Brain microvascular endothelial cell (primary cell): Measurements from ENCODE around the gene DCST2.

Experiments used
- DNase-seq: peaks from one replicate; pipeline ENCODE4 v3.0.0-alpha.2; 2020
- H3K27ac ChIP-seq: fragments of 250-450 bp; sonication (Bioruptor Pico); 2 replicates; pipeline ENCODE4 v1.5.1; 2020; ENCODE audit warnings: mild to moderate bottlenecking, moderate library complexity
- H3K27me3 ChIP-seq: fragments of 250-450 bp; sonication (Bioruptor Pico); replicated peaks from 2 replicates; pipeline ENCODE4 v1.5.1; 2020; ENCODE audit warnings: mild to moderate bottlenecking
- H3K36me3 ChIP-seq: fragments of 250-450 bp; sonication (Bioruptor Pico); replicated peaks from 2 replicates; pipeline ENCODE4 v1.5.1; 2020; ENCODE audit warnings: mild to moderate bottlenecking
- H3K4me3 ChIP-seq: 2 replicates; pipeline ENCODE4 v1.5.1; 2011; ENCODE audit warnings: low read depth, mild to moderate bottlenecking, control low read depth, low read length, moderate library complexity
- in situ Hi-C: cut with HindIII; loops from 2 replicates; pipeline ENCODE4 v1.10.0; 2017; ENCODE audit warnings: low sequenced_read_pairs, low pct_ligation_motif_present
- TF ChIP-seq, protein P1 (sequence below): IDR thresholded peaks from 2 replicates; pipeline ENCODE4 v1.5.1; 2011; ENCODE audit warnings: low read depth, mild to moderate bottlenecking, moderate library complexity, low read length, control low read depth, inconsistent platforms; ENCODE audit errors: missing control alignments

The DCST2 gene

GRCh38 chr1:154993572-154994268, 39.9 kb downstream of the DCST2 start, which contains the start of gene LENEP:
LENEP (plus strand) TSS chr1:154993586; CDS start chr1:154993608, 22 bp downstream.
- Histone ChIP-seq H3K4me3 (no peak within 1 kb of the TSS), H3K27me3 (no peaks in the 10 kb centered on the region), H3K36me3 (peaks cover 17% of the 10 kb centered on the region), H3K27ac (peak within 1 kb of the TSS; percentile 46)
- DNase-seq = no peak
- TF ChIP-seq, protein P1, sequence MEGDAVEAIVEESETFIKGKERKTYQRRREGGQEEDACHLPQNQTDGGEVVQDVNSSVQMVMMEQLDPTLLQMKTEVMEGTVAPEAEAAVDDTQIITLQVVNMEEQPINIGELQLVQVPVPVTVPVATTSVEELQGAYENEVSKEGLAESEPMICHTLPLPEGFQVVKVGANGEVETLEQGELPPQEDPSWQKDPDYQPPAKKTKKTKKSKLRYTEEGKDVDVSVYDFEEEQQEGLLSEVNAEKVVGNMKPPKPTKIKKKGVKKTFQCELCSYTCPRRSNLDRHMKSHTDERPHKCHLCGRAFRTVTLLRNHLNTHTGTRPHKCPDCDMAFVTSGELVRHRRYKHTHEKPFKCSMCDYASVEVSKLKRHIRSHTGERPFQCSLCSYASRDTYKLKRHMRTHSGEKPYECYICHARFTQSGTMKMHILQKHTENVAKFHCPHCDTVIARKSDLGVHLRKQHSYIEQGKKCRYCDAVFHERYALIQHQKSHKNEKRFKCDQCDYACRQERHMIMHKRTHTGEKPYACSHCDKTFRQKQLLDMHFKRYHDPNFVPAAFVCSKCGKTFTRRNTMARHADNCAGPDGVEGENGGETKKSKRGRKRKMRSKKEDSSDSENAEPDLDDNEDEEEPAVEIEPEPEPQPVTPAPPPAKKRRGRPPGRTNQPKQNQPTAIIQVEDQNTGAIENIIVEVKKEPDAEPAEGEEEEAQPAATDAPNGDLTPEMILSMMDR = no peak
- in situ Hi-C loops = no loop called here

GRCh38 chr1:154992721-154993571, 40.6 kb downstream of the DCST2 start:
- Histone ChIP-seq H3K36me3 (peaks cover 25% of the 10 kb centered on the region), H3K4me3 (no peak overlapping the region), H3K27ac (peak overlapping the region; percentile 46), H3K27me3 (no peaks in the 10 kb centered on the region)
- DNase-seq = peak; percentile 40
- TF ChIP-seq, protein P1 = peak; percentile 47
- in situ Hi-C loops = no loop called here

GRCh38 chr1:154990276-154990675, 43.3 kb downstream of the DCST2 start:
- TF ChIP-seq, protein P1 = no peak
- no peaks in the 10 kb centered on the region for H3K27me3 ChIP-seq
- in situ Hi-C loops = no loop called here
- peaks cover 32% of the 10 kb centered on the region for H3K36me3 ChIP-seq
- DNase-seq = no peak
- no peak overlapping the region for H3K27ac ChIP-seq
- no peak overlapping the region for H3K4me3 ChIP-seq

DNA sequence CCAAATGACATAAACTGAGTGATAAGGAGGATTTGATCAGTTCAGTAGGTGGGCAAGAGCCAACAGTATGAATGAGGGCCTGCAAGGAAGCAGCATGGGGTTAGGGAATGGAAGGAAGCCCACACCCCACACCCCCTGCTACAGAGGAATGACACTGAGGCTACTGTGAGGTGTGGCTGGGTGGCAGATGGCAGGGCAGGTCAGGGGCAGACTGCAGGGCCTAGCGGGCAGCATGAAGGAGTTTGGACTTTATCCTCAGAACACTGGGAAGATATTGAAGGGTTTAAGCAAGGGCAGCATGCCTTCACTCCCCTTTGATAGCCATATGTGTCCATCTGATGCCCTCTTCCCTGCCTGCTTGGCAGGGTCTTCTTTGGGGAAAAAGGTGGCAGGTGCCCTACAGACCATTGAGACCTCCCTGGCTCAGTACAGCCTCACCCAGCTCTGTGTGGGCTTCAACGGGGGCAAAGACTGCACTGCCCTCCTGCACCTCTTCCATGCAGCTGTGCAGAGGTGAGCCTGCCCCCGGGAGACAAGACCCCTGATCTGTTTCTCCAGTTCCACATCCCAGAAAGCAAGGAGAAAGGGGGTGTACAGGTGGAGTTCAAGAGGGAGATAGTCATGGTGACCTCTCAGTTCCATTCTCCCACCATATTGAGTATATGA, 44.3 kb downstream of the DCST2 start:
- no peak for DNase-seq
- in situ Hi-C loops = no loop called here
- Histone ChIP-seq H3K27ac (no peak overlapping the region), H3K27me3 (no peaks in the 10 kb centered on the region), H3K36me3 (peaks cover 32% of the 10 kb centered on the region), H3K4me3 (no peak overlapping the region)
- TF ChIP-seq, protein P1 = no peak

DNA sequence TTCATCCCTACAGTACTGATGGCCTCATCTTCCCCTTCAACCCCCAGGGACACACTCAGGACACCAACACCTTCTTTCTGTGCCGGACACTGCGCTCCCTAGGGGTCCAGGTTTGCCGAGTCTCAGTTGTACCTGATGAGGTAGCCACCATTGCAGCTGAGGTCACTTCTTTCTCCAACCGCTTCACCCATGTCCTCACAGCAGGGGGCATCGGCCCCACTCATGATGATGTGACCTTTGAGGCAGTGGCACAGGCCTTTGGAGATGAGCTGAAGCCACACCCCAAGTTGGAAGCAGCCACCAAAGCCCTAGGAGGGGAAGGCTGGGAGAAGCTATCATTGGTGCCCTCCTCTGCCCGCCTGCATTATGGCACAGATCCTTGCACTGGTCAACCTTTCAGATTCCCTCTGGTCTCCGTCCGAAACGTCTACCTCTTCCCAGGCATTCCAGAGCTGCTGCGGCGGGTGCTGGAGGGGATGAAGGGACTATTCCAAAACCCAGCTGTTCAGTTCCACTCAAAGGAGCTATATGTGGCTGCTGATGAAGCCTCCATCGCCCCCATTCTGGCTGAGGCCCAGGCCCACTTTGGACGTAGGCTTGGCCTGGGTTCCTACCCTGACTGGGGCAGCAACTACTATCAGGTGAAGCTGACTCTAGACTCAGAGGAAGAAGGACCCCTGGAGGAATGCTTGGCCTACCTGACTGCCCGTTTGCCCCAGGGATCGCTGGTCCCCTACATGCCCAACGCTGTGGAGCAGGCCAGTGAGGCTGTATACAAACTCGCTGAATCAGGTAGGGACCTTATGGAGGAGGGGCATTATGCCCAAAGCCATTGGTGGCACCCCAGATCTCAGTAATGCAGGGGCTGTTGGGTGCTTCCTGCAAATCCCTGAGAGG, 45.3 kb downstream of the DCST2 start:
- Histone ChIP-seq H3K27me3 (no peaks in the 10 kb centered on the region), H3K36me3 (peaks cover 32% of the 10 kb centered on the region), H3K27ac (no peak overlapping the region), H3K4me3 (no peak overlapping the region)
- in situ Hi-C loops = no loop called here
- TF ChIP-seq, protein P1 = no peak
- DNase-seq = no peak
